Activated T-cell treated with anti-CD3 and anti-CD28 coated beads, Interleukin-2, amount 50 U/mL, for 24 hours (primary cell): ENCODE data around the gene HOXA10.

Experiments used
- DNase-seq: peaks from one replicate; pipeline ENCODE4 v3.0.0-alpha.2; 2020
- H3K27ac Mint-ChIP-seq: 2 replicates; pipeline ENCODE4 v1.8.0; 2020; ENCODE audit warnings: mild to moderate bottlenecking, mixed read lengths
- H3K27me3 Mint-ChIP-seq: 2 replicates; pipeline ENCODE4 v1.8.0; 2020; ENCODE audit warnings: mixed read lengths
- H3K36me3 Mint-ChIP-seq: 2 replicates; pipeline ENCODE4 v1.8.0; 2020; ENCODE audit warnings: low read depth, mixed read lengths
- H3K4me1 Mint-ChIP-seq: 2 replicates; pipeline ENCODE4 v1.8.0; 2020; ENCODE audit warnings: low read depth, mixed read lengths
- H3K4me3 Mint-ChIP-seq: 2 replicates; pipeline ENCODE4 v1.8.0; 2020; ENCODE audit warnings: mild to moderate bottlenecking, moderate library complexity, mixed read lengths
- H3K9me3 Mint-ChIP-seq: 2 replicates; pipeline ENCODE4 v1.8.0; 2020; ENCODE audit warnings: mixed read lengths

HOXA10 gene

DNA sequence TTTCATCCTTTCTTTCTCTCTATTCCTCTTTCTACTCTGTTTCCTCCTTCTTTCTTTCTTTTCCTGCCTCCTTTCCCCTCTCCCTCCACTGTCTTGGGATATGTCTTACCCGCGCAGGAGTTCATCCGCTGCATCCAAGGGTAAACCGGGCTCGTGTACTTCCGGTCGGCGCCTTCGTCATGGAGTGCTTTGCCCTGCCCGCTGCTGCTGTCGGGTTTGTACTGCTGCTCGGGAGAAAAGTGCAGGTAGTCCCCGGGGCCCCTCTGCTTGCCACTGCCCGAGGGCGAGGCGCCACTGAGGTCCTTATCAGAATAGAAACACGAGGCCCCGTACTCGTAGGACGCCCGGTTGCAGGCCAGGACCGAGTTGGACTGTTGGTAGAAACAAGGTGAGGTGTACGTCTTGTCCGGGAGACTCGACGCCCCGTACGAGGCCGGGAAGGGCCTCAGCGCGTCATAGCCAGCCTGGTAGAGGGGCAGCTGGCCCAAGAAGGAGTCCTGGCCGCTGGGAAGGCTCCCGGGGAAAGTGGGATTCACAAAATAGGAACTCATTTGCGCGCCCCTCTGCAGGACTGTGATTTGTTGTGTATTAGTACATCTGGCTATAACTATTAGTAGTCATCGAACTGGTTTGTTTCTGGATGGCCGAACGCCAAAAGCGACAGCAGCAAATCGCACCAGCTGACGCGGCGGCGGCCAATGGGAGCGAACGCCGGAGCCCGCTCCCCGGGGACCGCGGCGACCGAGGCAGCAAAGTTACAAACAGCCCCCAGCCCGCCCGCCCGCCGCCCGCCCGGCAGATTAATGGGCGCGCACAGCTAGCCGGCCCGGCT is 26.7 kb downstream of the HOXA10 start, which contains the start of gene HOXA6:
HOXA6 (minus strand) TSS at position 576 of the 832 bp plus-strand sequence; CDS start at position 551, 25 bp downstream.
- H3K27ac Mint-ChIP-seq, result no peak within 1 kb of the TSS
- peaks cover 90% of the 10 kb centered on the region for H3K27me3 Mint-ChIP-seq
- DNase-seq, result no peak
- H3K4me1 Mint-ChIP-seq, result peaks cover 28% of the 10 kb centered on the region
- peak within 1 kb of the TSS; percentile 56 for H3K4me3 Mint-ChIP-seq
- no peaks in the 10 kb centered on the region for H3K36me3 Mint-ChIP-seq
- H3K9me3 Mint-ChIP-seq, result no peaks in the 10 kb centered on the region

DNA sequence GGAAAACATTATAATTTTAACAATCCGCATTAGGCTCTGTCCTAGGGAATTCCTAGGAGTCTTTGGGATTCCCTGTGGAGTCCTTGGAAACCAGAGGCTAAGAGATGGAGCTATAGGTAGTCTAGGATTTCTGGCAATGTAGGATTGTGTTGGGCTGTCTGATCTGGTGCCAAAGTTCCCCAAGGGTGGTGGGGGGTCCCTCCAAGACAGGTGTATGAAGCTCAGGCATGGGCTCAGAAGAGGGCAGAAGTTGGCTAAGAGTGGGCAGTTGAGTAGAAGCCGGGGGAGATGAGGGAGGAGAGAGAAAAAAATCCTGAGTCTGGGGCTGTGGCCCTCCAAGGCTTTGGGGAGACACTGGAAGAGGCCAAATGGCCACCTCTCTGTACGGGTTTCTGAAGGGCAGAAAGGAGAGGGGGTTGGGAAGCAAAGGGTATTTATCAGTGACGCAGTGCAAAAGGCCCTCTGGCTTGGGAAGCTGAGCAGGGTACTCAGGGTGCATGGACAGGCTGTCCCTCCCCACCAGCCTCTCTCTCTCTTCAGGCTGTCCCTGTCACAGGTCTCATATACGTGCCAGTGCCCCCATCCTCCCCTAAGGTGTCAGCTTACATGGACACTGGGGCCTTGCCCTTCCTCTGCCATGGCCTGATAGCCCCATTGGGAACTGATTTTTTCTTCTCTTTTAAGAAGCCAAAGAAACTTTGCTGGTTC is 27.5 kb downstream of the HOXA10 start:
- Mint-ChIP-seq H3K36me3 (no peaks in the 10 kb centered on the region), H3K27ac (no peak overlapping the region), H3K4me3 (no peak overlapping the region), H3K9me3 (no peaks in the 10 kb centered on the region), H3K27me3 (peaks cover 88% of the 10 kb centered on the region), H3K4me1 (peaks cover 22% of the 10 kb centered on the region)
- DNase-seq, result no peak

DNA sequence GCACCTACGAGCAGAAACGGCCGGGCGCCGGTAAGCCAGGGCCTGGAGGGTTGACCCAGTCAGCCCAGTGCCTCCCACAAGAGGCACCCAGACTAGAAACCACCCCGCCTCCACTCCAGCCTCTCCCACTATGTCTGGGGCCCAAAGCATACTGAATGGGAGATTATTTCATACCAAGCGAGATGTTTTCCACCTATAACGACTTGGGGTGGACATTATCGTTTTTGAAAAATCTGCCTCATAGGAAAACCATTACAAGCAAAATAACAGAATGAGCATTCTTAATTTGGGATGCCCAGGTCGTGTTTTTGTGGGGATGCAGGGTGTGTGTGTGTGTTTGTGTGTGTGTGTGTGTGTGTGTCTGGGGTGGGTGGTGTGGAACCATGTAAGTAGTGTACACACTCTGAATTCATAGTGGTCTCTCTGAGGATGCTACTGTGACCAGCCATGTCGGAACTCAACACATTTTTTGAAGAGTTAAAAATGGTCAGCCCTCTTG is 28.2 kb downstream of the HOXA10 start:
- H3K4me1 Mint-ChIP-seq, result peaks cover 15% of the 10 kb centered on the region
- peaks cover 88% of the 10 kb centered on the region for H3K27me3 Mint-ChIP-seq
- H3K4me3 Mint-ChIP-seq, result no peak overlapping the region
- H3K27ac Mint-ChIP-seq, result no peak overlapping the region
- DNase-seq, result no peak
- no peaks in the 10 kb centered on the region for H3K36me3 Mint-ChIP-seq
- no peaks in the 10 kb centered on the region for H3K9me3 Mint-ChIP-seq

DNA sequence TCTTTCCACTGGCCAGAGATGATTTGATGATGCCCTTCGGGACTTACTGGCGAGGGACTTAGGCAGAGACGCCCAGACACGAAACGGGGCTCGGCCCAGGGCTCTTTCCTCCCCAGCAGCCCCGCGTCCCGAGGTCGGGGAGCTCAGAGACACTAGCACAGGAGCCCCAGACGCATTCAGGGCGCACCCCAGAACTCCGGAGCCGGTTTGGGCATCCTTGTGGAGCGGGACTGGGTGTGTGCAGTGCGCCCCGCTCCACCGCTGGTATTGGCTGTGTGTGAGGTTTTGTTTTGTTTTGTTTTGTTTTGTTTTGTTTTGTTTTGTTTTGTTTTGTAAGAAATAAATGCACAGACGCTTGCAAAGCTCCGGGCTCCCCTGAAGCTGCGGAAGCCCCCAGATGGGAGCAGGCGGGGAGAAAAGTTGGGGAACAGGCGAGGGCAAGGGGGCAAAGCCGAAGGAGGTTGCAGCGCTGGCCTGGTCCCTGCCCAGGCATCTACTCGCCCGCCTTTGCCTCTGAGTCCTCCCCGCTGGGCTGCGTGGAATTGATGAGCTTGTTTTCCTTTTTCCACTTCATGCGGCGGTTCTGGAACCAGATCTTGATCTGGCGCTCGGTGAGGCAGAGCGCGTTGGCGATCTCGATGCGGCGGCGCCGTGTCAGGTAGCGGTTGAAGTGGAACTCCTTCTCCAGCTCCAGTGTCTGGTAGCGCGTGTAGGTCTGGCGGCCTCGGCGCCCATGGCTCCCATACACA is 28.8 kb downstream of the HOXA10 start:
- Mint-ChIP-seq H3K27me3 (peaks cover 81% of the 10 kb centered on the region), H3K27ac (no peak overlapping the region)

DNA sequence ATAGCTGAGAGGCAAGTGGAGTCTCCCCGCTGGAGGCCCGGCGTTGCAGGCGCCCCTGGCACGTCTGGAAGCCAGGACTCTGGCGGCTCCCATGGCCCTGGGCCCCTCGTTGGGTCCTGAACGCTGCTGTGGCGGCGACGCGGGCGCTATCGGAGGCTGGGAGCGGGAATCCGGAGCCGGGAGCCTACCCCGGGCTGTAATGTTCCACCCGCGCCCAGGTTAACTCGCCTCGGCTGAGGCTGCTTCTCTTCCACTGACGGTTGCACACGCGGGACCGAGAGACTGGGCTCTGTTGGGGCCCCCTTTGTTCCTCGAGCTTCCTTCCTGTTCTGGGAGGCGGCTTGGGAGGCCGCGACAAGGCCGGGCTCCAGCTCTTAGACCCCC is 29.3 kb downstream of the HOXA10 start:
- no peak for DNase-seq
- Mint-ChIP-seq H3K27me3 (peaks cover 76% of the 10 kb centered on the region), H3K4me3 (no peak overlapping the region), H3K36me3 (no peaks in the 10 kb centered on the region), H3K27ac (no peak overlapping the region), H3K4me1 (peaks cover 8% of the 10 kb centered on the region), H3K9me3 (no peaks in the 10 kb centered on the region)

More for the DNA sequence above, 28.8 kb downstream of the HOXA10 start:
- no peak overlapping the region for H3K4me3 Mint-ChIP-seq
- H3K36me3 Mint-ChIP-seq, result no peaks in the 10 kb centered on the region
- H3K4me1 Mint-ChIP-seq, result peaks cover 10% of the 10 kb centered on the region
- DNase-seq, result no peak
- no peaks in the 10 kb centered on the region for H3K9me3 Mint-ChIP-seq

DNA sequence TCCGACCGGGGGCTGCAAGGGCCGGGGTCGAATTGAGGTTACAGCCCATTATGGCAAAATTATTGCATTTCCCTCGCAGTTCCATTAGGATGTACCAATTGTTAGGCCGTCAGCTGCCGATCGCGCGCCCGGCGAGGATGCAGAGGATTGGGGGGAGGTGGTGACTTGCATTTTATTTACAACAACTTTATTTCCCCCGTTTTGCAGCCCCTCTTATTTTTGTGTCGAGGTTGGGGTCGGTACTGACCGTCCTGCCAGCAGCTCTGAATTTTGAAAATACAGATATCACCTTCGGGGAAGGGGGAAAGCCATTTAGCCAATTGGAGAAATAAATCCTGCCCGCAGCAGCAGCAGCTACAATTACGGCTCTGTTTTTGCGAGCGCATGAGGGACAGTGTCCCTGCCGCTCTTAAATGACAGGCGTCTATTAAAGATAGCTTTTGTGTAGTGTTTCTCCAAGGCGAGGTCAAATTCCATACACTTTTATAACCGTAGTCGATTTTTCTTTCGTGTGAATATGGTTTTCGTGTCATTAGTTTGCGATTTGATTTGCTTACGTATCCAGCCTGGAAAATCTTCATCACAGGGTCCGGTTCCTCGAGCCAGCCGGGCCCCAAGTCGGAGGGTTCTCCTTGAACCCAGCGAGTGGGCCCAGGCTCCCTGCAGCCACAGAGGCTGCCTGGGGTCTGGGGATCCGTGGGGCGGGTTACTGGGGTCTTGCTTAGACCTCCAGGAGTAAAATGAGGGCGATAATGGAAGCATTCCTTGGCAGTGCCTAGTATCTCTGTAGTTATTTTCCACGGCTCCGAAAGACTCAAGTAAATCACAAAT is 30.0 kb downstream of the HOXA10 start:
- Mint-ChIP-seq H3K27me3 (peaks cover 70% of the 10 kb centered on the region), H3K27ac (no peak overlapping the region), H3K4me1 (peaks cover 8% of the 10 kb centered on the region), H3K9me3 (no peaks in the 10 kb centered on the region), H3K4me3 (no peak overlapping the region), H3K36me3 (no peaks in the 10 kb centered on the region)
- DNase-seq, result no peak

DNA sequence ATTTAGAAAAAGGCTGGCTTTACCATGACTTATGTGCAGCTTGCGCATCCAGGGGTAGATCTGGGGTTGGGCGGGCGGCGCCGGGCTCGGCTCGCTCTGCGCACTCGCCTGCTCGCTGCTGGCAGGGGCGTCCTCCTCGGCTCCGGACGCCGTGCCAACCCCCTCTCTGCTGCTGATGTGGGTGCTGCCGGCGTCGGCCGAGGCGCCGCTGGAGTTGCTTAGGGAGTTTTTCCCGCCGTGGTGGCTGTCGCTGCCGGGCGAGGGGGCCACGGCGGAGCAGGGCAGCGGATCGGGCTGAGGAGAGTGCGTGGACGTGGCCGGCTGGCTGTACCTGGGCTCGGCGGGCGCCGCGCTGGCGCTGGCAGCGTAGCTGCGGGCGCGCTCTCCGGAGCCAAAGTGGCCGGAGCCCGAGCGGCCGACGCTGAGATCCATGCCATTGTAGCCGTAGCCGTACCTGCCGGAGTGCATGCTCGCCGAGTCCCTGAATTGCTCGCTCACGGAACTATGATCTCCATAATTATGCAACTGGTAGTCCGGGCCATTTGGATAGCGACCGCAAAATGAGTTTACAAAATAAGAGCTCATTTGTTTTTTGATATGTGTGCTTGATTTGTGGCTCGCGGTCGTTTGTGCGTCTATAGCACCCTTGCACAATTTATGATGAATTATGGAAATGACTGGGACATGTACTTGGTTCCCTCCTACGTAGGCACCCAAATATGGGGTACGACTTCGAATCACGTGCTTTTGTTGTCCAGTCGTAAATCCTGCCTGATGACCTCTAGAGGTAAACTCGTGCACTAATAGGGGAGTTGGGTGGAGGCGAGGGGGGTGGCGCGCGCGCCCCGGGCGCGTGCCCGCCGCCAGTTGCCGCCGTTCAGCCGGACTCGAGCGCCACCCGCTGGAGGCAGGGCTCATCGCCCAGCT is 30.8 kb downstream of the HOXA10 start, which contains the start of gene HOXA5:
HOXA5 (minus strand) TSS at position 659 of the 927 bp plus-strand sequence; CDS start at position 585, 74 bp downstream.
- no peak within 1 kb of the TSS for H3K27ac Mint-ChIP-seq
- no peaks in the 10 kb centered on the region for H3K36me3 Mint-ChIP-seq
- DNase-seq, result no peak
- H3K4me3 Mint-ChIP-seq, result no peak within 1 kb of the TSS
- H3K27me3 Mint-ChIP-seq, result peaks cover 67% of the 10 kb centered on the region
- H3K4me1 Mint-ChIP-seq, result peaks cover 6% of the 10 kb centered on the region
- no peaks in the 10 kb centered on the region for H3K9me3 Mint-ChIP-seq

DNA sequence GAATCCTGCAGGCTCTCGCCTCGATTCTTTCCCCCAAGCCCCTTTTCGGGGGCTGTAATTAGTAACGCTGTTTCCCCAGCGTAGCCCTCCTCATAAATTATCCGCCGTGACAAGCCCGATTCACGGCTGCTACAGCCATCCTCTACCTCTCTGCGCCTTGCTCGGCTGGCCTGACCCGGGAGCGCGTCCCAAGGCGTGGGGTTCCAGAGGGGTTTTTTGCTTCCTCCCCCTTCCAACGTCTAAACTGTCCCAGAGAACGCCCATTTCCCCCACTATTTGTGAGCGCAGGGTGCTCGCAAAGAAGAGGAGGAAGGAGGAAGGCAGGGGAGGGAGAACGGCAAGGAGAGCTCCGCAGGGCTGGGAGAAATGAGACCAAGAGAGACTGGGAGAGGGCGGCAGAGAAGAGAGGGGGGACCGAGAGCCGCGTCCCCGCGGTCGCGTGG is 31.5 kb downstream of the HOXA10 start:
- no peak overlapping the region for H3K27ac Mint-ChIP-seq
- H3K9me3 Mint-ChIP-seq, result no peaks in the 10 kb centered on the region
- H3K36me3 Mint-ChIP-seq, result no peaks in the 10 kb centered on the region
- H3K4me1 Mint-ChIP-seq, result peaks cover 2% of the 10 kb centered on the region
- DNase-seq, result no peak
- peaks cover 68% of the 10 kb centered on the region for H3K27me3 Mint-ChIP-seq
- no peak overlapping the region for H3K4me3 Mint-ChIP-seq

DNA sequence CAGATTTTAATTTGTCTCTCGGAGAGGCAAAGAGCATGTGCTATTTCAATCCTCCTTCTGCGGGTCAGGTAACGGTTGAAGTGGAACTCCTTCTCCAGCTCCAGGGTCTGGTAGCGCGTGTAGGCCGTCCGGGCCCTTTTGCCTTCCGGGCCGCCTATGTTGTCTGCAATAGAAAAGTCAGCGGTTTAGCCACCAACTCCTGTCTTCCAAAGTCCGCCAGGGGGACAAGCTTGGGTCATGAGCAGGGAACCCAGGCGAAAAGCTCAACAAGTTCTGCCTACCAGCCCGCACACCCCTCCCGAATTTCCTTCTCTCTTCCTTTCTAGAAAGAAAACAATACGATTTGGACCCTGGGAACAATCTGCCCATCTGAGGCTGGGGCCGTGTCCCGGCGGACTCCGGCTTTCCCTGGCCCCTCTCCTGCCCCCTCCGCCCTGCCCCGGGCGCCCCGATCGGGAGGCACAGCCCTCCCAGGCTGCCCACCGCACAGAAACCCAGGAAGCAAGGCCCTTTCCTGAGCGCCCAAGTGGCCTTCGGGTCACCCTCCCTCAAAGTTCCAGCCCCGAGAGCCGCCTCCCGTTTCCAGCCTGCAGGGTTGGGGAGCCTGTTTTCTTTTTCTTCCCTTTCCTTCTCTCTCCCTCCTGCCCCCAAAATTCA is 32.1 kb downstream of the HOXA10 start:
- Mint-ChIP-seq H3K4me1 (no peaks in the 10 kb centered on the region), H3K4me3 (no peak overlapping the region), H3K27me3 (peaks cover 68% of the 10 kb centered on the region), H3K36me3 (no peaks in the 10 kb centered on the region), H3K9me3 (no peaks in the 10 kb centered on the region), H3K27ac (no peak overlapping the region)
- no peak for DNase-seq

DNA sequence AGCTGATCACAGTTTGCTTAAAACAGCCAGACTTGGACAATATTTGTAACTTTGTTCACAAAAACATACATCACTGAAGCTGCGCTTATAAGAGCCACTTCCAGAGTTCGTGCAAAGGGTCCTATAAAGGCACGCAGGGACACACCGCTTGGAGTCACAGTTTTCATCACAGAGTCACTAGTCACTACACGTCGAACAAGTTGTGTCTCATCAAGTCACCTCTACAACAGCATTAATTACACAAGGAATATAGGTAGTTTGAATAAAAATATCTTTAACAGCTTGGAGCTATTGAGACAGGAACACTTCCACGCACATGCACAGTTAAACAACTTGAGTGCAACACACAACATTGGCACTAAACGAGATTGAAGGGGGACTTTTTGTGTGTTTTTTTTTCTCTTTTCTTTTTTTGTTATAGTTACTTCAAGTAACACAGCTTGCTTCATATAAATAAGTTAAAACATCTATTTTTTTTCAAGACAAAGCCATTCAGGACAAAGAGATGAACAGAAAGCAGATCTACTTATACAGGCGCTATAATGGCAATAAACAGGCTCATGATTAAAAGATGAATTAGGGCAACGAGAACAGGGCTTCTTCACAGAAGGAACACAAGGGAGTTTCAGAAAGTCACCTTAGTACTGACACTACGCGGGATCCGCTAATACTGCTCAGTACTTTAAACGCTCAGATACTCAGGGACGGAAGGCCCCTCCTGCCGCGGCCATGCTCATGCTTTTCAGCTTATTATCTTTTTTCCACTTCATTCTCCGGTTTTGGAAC is 32.8 kb downstream of the HOXA10 start:
- Mint-ChIP-seq H3K9me3 (no peaks in the 10 kb centered on the region), H3K27ac (no peak overlapping the region), H3K27me3 (peaks cover 68% of the 10 kb centered on the region), H3K4me1 (no peaks in the 10 kb centered on the region), H3K4me3 (no peak overlapping the region), H3K36me3 (no peaks in the 10 kb centered on the region)
- DNase-seq, result no peak

DNA sequence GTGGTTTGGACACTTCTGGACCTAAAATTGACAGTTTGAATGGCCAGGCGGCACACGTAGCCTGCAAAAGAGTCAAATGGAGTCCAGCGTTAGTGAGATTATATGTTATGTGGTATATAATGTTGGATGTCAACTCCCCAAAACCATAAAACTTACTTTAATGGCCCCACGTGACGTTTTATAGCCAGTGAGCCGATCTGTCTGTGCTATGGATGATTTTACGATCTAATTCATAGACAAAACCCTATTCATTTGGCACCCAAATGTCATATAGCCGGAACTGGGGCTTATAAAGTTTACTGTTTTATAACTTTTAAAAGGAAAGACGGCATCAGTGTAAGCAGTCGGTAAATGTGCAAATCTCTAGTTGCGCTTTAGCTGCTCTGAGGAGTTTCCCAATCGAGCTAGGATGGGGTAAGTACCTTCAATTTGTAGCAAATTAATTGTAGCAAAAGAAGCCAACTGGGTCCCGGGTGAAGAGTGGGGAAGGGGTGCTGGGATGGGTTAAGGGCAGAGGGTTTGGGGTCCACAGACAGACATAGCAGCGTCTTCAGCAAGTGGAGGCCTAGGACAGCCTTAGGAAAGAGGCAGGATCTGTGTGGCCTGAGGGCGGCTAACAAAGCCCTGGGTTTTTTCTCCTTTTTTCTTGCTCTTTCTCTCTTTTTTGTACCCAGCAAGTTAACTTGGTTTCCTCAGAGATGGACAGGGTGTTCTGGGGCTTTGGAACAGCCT is 33.8 kb downstream of the HOXA10 start:
- Mint-ChIP-seq H3K4me1 (peaks cover 9% of the 10 kb centered on the region), H3K27me3 (peaks cover 68% of the 10 kb centered on the region), H3K36me3 (no peaks in the 10 kb centered on the region), H3K4me3 (no peak overlapping the region), H3K27ac (no peak overlapping the region), H3K9me3 (no peaks in the 10 kb centered on the region)
- DNase-seq, result no peak
